SK-N-MC (cell line): ENCODE data around the gene CAGE1.

Experiments used
- EZH2 ChIP-seq: fragments of 200-600 bp; sonication (generic); IDR thresholded peaks from one replicate; pipeline ENCODE4 v1.6.1; 2017; ENCODE audit warnings: antibody characterized with exemption
- FOXP2 ChIP-seq: optimal IDR thresholded peaks from 2 replicates; pipeline ENCODE3; 2011; ENCODE audit warnings: mild to moderate bottlenecking, moderate library complexity; ENCODE audit not compliant: insufficient read depth; ENCODE audit errors: extremely low read length, control extremely low read depth
- POLR2AphosphoS5 ChIP-seq: IDR thresholded peaks from 2 replicates; pipeline ENCODE4 v1.6.1; 2012; ENCODE audit warnings: mild to moderate bottlenecking, low read depth, low read length, borderline replicate concordance

DNA sequence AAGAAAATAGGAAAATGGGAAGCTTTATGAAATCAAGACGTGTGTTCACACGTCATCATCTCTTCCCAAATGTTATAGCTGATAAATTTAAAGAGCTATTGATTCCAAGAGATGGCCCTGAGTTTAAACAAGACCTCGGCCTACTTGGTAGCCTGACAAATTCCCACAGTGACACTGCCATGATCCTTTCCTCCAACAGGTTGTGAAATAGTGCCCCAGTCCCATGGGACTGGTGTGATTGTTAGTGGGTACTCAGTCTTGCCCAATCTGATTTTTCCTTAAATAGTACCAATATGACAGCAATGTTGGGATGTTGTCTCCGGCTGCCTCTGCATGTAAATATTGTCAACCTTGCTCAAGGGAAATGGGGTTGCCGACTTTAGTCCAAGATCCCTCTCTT is 34.5 kb upstream of the CAGE1 start:
- TF ChIP-seq EZH2 (no peak), POLR2AphosphoS5 (no peak), FOXP2 (no peak)
